ENCODE measurements around the gene GRXCR2.
"Not testable (repeated sequence)": the region's sequence is repeated elsewhere in the genome, so short reads cannot be mapped to it uniquely, and the experiment has no call there.

The GRXCR2 gene

GRCh38 chr5:145872914-145873313 lies at the start of gene GRXCR2:
TSS of gene GRXCR2 (minus strand) at chr5:145873014. CDS start at chr5:145872968, 46 bp downstream.
- H3K4me3 ChIP-seq (ENCODE audit: low read depth, low read length) = no peak within 1 kb of the TSS

GRCh38 chr5:145922059-145922458 lies 49.2 kb upstream of the GRXCR2 start:
- H3K4me3 ChIP-seq (ENCODE audit: low read depth, low read length) = no peak overlapping the region

- no peak overlapping the region for H3K4me3 ChIP-seq (ENCODE audit: low read depth, low read length)
These were observed 48.4 kb upstream of the GRXCR2 start for GRCh38 chr5:145921211-145921610.

GRCh38 chr5:145920542-145921210 lies 47.9 kb upstream of the GRXCR2 start:
- no peak overlapping the region for H3K4me3 ChIP-seq (ENCODE audit: low read depth, low read length)

- no peak overlapping the region for H3K4me3 ChIP-seq (ENCODE audit: low read depth, low read length)
These were observed 46.6 kb upstream of the GRXCR2 start for GRCh38 chr5:145919413-145919812.

GRCh38 chr5:145918397-145918796 lies 45.6 kb upstream of the GRXCR2 start:
- H3K4me3 ChIP-seq (ENCODE audit: low read depth, low read length) = no peak overlapping the region

GRCh38 chr5:145917288-145917687 lies 44.5 kb upstream of the GRXCR2 start:
- no peak overlapping the region for H3K4me3 ChIP-seq (ENCODE audit: low read depth, low read length)

GRCh38 chr5:145915970-145916638 lies 43.3 kb upstream of the GRXCR2 start:
- no peak overlapping the region for H3K4me3 ChIP-seq (ENCODE audit: low read depth, low read length)

GRCh38 chr5:145913701-145914100 lies 40.9 kb upstream of the GRXCR2 start:
- H3K4me3 ChIP-seq (ENCODE audit: low read depth, low read length) = no peak overlapping the region

GRCh38 chr5:145912594-145912993 lies 39.8 kb upstream of the GRXCR2 start:
- H3K4me3 ChIP-seq (ENCODE audit: low read depth, low read length) = no peak overlapping the region

GRCh38 chr5:145912019-145912418 lies 39.2 kb upstream of the GRXCR2 start:
- no peak overlapping the region for H3K4me3 ChIP-seq (ENCODE audit: low read depth, low read length)

- H3K4me3 ChIP-seq (ENCODE audit: low read depth, low read length) = no peak overlapping the region
These were observed 38.4 kb upstream of the GRXCR2 start for GRCh38 chr5:145911164-145911563.

GRCh38 chr5:145908206-145908960 lies 35.6 kb upstream of the GRXCR2 start:
- H3K4me3 ChIP-seq (ENCODE audit: low read depth, low read length) = no peak overlapping the region

- H3K4me3 ChIP-seq (ENCODE audit: low read depth, low read length) = no peak overlapping the region
These were observed 33.6 kb upstream of the GRXCR2 start for GRCh38 chr5:145906401-145906800.

GRCh38 chr5:145904743-145905142 lies 31.9 kb upstream of the GRXCR2 start:
- H3K4me3 ChIP-seq (ENCODE audit: low read depth, low read length) = no peak overlapping the region

- H3K4me3 ChIP-seq (ENCODE audit: low read depth, low read length) = no peak overlapping the region
These were observed 31.1 kb upstream of the GRXCR2 start for GRCh38 chr5:145903867-145904266.

- H3K4me3 ChIP-seq (ENCODE audit: low read depth, low read length) = no peak overlapping the region
These were observed 30.3 kb upstream of the GRXCR2 start for GRCh38 chr5:145903113-145903512.

GRCh38 chr5:145902421-145902820 lies 29.6 kb upstream of the GRXCR2 start:
- no peak overlapping the region for H3K4me3 ChIP-seq (ENCODE audit: low read depth, low read length)

- H3K4me3 ChIP-seq (ENCODE audit: low read depth, low read length) = no peak overlapping the region
These were observed 25.4 kb upstream of the GRXCR2 start for GRCh38 chr5:145898171-145898570.

GRCh38 chr5:145891378-145891777 lies 18.6 kb upstream of the GRXCR2 start:
- not testable (repeated sequence) for H3K4me3 ChIP-seq (ENCODE audit: low read depth, low read length)

- H3K4me3 ChIP-seq (ENCODE audit: low read depth, low read length) = no peak overlapping the region
These were observed 16.8 kb upstream of the GRXCR2 start for GRCh38 chr5:145889611-145890010.
